ENCODE measurements around the gene ZNF182.
"Not testable (repeated sequence)": the region's sequence is repeated elsewhere in the genome, so short reads cannot be mapped to it uniquely, and the experiment has no call there.

The ZNF182 gene

GRCh38 chrX:48003758-48004457 is at the start of gene ZNF182:
Gene ZNF182 (minus strand): TSS chrX:48003989. CDS start chrX:48002609, 1,380 bp downstream.
- DNase-seq, result peak; percentile 95
- Histone ChIP-seq H3K27me3 (ENCODE audit: insufficient read depth, low read depth, severe bottlenecking) (peaks cover 10% of the 10 kb centered on the region), H3K27ac (peak within 1 kb of the TSS; percentile 88), H3K4me3 (ENCODE audit: low read depth, low read length) (peak within 1 kb of the TSS; percentile 81), H3K9me3 (ENCODE audit: severe bottlenecking) (no peaks in the 10 kb centered on the region), H3K36me3 (no peaks in the 10 kb centered on the region; the same call in 1 of the 2 replicates)
- no peak for TF ChIP-seq CTCF (IDR thresholded peaks at IDR 0.05; ENCODE audit: low read depth, low read length)

- Histone ChIP-seq H3K27ac (no peak overlapping the region), H3K4me3 (ENCODE audit: low read depth, low read length) (no peak overlapping the region), H3K9me3 (ENCODE audit: severe bottlenecking) (no peaks in the 10 kb centered on the region), H3K36me3 (no peaks in the 10 kb centered on the region), H3K27me3 (ENCODE audit: insufficient read depth, low read depth, severe bottlenecking) (no peaks in the 10 kb centered on the region)
- no peak for DNase-seq
- no peak for TF ChIP-seq CTCF (IDR thresholded peaks at IDR 0.05; ENCODE audit: low read depth, low read length)
Measured at GRCh38 chrX:48046846-48047245, 43.1 kb upstream of the ZNF182 start.

GRCh38 chrX:48045410-48046311 is 41.9 kb upstream of the ZNF182 start:
- H3K27me3 ChIP-seq (ENCODE audit: insufficient read depth, low read depth, severe bottlenecking), result no peaks in the 10 kb centered on the region
- no peaks in the 10 kb centered on the region for H3K9me3 ChIP-seq (ENCODE audit: severe bottlenecking)
- no peak overlapping the region for H3K4me3 ChIP-seq (ENCODE audit: low read depth, low read length)
- H3K36me3 ChIP-seq, result no peaks in the 10 kb centered on the region
- no peak for TF ChIP-seq CTCF (IDR thresholded peaks at IDR 0.05; ENCODE audit: low read depth, low read length)
- DNase-seq, result no peak
- H3K27ac ChIP-seq, result no peak overlapping the region

GRCh38 chrX:48043056-48043455 is 39.3 kb upstream of the ZNF182 start:
- no peak for TF ChIP-seq CTCF (IDR thresholded peaks at IDR 0.05; ENCODE audit: low read depth, low read length)
- Histone ChIP-seq H3K27me3 (ENCODE audit: insufficient read depth, low read depth, severe bottlenecking) (no peaks in the 10 kb centered on the region), H3K9me3 (ENCODE audit: severe bottlenecking) (no peaks in the 10 kb centered on the region), H3K36me3 (no peaks in the 10 kb centered on the region), H3K27ac (no peak overlapping the region), H3K4me3 (ENCODE audit: low read depth, low read length) (no peak overlapping the region)
- no peak for DNase-seq

GRCh38 chrX:48035891-48036290 is 32.1 kb upstream of the ZNF182 start:
- Histone ChIP-seq H3K9me3 (ENCODE audit: severe bottlenecking) (no peaks in the 10 kb centered on the region), H3K27me3 (ENCODE audit: insufficient read depth, low read depth, severe bottlenecking) (no peaks in the 10 kb centered on the region), H3K36me3 (no peaks in the 10 kb centered on the region), H3K27ac (no peak overlapping the region), H3K4me3 (ENCODE audit: low read depth, low read length) (no peak overlapping the region)
- no peak for DNase-seq
- TF ChIP-seq CTCF (IDR thresholded peaks at IDR 0.05; ENCODE audit: low read depth, low read length), result no peak

- H3K27me3 ChIP-seq (ENCODE audit: insufficient read depth, low read depth, severe bottlenecking); H3K4me3 ChIP-seq (ENCODE audit: low read depth, low read length); DNase-seq; H3K9me3 ChIP-seq (ENCODE audit: severe bottlenecking); H3K36me3 ChIP-seq; H3K27ac ChIP-seq: not testable (repeated sequence)
Measured at GRCh38 chrX:48030641-48031173, 26.9 kb upstream of the ZNF182 start.

Data from WERI-Rb-1 (cell line).